Adipocyte (in vitro differentiated cells): ENCODE measurements around the gene DNAH10.
A peak's percentile ranks its signal among the peaks of the same experiment; 100 is the strongest.

Experiments
- DNase-seq: peaks from one replicate; pipeline ENCODE4 v3.0.0-alpha.2; 2015; ENCODE audit warnings: low read depth
- H3K27me3 ChIP-seq: replicated peaks from 2 replicates; pipeline ENCODE4 v1.7.0; 2013; ENCODE audit warnings: mild to moderate bottlenecking, low read length, moderate library complexity; ENCODE audit not compliant: control insufficient read depth, insufficient read depth
- H3K36me3 ChIP-seq: 2 replicates; pipeline ENCODE4 v1.7.0; 2013; ENCODE audit warnings: low read length, mild to moderate bottlenecking, moderate library complexity; ENCODE audit not compliant: control insufficient read depth, insufficient read depth, severe bottlenecking
- H3K4me1 ChIP-seq: 2 replicates; pipeline ENCODE4 v1.7.0; 2013; ENCODE audit warnings: mild to moderate bottlenecking, low read length, moderate library complexity; ENCODE audit not compliant: control insufficient read depth, insufficient read depth
- H3K4me3 ChIP-seq: 2 replicates; pipeline ENCODE4 v1.7.0; 2013; ENCODE audit warnings: mild to moderate bottlenecking, low read length, moderate library complexity
- H3K9ac ChIP-seq: 2 replicates; pipeline ENCODE4 v1.7.0; 2013; ENCODE audit warnings: mild to moderate bottlenecking, low read length, moderate library complexity
- H3K9me3 ChIP-seq: 2 replicates; pipeline ENCODE4 v1.7.0; 2013; ENCODE audit warnings: mild to moderate bottlenecking, low read length, moderate library complexity; ENCODE audit not compliant: control insufficient read depth

Gene DNAH10

DNA sequence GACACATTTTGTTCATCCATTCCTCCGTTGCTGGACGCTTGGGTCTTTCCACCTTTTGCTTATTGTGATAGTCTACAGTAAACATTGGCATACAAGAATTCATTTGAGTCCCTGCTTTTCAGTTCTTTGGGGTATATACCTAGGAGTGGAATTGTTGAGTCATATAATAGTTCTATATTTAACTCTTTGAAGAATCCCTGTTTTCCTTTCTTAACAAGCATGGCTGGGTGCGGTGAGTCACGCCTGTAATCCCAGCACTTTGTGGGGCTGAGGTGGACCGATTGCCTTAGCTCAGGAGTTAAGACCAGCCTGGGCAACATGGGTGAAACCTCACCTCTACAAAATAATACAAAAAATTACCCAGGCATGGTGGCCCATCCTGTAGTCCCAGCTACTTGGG lies 135.1 kb downstream of the DNAH10 start:
- H3K36me3 ChIP-seq = no peaks in the 10 kb centered on the region
- peak; percentile 90 for DNase-seq
- peaks cover 7% of the 10 kb centered on the region for H3K4me1 ChIP-seq
- H3K9me3 ChIP-seq = no peaks in the 10 kb centered on the region
- H3K9ac ChIP-seq = peak overlapping the region; percentile 63
- H3K27me3 ChIP-seq = peaks cover 11% of the 10 kb centered on the region
- H3K4me3 ChIP-seq = peak overlapping the region; percentile 77

DNA sequence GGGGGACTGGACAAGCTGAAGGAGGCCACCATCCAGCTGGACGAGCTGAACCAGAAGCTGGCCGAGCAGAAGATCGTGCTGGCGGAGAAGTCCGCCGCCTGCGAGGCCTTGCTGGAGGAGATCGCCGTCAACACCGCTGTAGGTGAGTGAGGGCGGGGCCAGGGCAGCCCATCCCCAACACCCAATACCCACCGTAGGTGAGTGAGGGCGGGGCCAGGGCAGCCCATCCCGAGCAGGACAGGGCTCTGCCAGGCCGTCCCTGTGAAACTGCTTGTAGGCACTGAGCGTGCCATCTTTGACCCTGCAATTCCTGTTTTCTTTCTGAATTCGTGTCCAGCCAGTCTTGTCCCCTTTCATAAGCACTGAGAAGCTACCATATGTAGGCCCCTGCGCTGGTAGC lies 136.6 kb downstream of the DNAH10 start:
- DNase-seq = no peak
- peaks cover 7% of the 10 kb centered on the region for H3K4me1 ChIP-seq
- H3K4me3 ChIP-seq = no peak overlapping the region
- peaks cover 15% of the 10 kb centered on the region for H3K27me3 ChIP-seq
- no peak overlapping the region for H3K9ac ChIP-seq
- H3K36me3 ChIP-seq = no peaks in the 10 kb centered on the region
- H3K9me3 ChIP-seq = no peaks in the 10 kb centered on the region

DNA sequence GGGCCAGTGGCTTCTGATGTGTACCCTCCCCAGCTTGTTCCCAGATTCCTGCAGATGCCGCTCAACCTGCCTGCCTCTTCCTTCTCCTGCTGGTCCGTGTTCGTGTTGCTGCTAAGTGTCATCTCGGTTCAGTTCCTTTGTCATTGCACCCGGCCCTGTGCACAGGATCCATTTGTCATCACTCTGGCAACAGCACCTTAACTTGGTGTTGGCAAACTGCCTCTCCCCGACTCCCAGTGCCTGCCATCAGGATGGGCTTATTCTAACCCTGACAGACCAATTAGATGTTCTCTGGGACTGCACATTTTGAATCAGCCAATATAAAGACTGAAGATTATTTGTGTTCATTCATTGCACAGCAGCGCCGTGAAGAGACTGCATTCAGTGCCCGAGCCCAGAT lies 137.3 kb downstream of the DNAH10 start:
- H3K27me3 ChIP-seq = peaks cover 17% of the 10 kb centered on the region
- no peak for DNase-seq
- H3K4me1 ChIP-seq = peaks cover 7% of the 10 kb centered on the region
- no peaks in the 10 kb centered on the region for H3K9me3 ChIP-seq
- H3K9ac ChIP-seq = no peak overlapping the region
- H3K4me3 ChIP-seq = no peak overlapping the region
- H3K36me3 ChIP-seq = no peaks in the 10 kb centered on the region

DNA sequence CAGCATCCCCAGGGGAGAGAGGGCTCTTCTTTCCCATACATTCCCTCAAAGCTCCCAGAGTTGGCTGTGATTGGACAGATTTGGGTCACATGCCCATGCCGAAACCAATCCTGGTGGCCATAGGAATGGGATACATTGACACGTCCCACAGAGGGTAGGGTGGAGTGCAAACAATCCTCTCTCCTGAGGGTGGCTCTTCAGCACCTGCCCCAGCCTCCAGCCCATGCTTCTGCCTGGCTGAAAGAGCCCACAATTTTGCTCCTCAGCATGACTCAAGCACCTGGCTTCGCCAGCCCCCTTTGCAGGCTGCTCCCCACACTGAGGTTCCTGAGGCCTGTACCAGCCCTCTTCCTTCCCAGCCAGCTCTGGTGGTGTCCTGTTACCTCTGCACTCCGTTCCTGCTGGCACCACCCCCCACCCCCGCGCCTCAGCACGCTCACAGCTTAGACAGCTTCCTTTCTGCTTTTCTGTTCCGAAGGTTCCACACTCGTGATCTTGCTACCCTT lies 138.8 kb downstream of the DNAH10 start:
- Histone ChIP-seq H3K27me3 (peaks cover 17% of the 10 kb centered on the region), H3K9ac (no peak overlapping the region), H3K4me3 (no peak overlapping the region), H3K36me3 (no peaks in the 10 kb centered on the region), H3K9me3 (no peaks in the 10 kb centered on the region), H3K4me1 (peaks cover 10% of the 10 kb centered on the region)
- DNase-seq = peak; percentile 33

DNA sequence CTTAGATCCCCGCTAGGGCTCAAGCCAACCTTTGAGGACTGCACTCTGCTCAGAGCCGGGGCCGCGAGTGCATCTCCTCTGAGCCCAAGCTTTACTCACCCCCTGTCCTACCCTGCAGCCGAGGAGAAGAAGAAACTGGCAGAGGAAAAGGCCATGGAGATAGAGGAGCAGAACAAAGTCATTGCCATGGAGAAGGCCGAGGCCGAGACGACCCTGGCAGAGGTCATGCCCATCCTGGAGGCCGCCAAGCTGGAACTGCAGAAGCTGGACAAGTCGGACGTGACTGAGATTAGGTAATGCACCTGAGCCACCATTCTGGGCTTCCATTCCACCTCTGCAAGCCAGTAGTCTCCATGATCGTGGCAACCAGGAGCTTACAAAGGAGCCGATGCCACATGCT lies 140.7 kb downstream of the DNAH10 start:
- no peak overlapping the region for H3K9ac ChIP-seq
- peaks cover 8% of the 10 kb centered on the region for H3K4me1 ChIP-seq
- no peak for DNase-seq
- no peak overlapping the region for H3K4me3 ChIP-seq
- no peaks in the 10 kb centered on the region for H3K9me3 ChIP-seq
- H3K36me3 ChIP-seq = no peaks in the 10 kb centered on the region
- H3K27me3 ChIP-seq = peaks cover 17% of the 10 kb centered on the region

DNA sequence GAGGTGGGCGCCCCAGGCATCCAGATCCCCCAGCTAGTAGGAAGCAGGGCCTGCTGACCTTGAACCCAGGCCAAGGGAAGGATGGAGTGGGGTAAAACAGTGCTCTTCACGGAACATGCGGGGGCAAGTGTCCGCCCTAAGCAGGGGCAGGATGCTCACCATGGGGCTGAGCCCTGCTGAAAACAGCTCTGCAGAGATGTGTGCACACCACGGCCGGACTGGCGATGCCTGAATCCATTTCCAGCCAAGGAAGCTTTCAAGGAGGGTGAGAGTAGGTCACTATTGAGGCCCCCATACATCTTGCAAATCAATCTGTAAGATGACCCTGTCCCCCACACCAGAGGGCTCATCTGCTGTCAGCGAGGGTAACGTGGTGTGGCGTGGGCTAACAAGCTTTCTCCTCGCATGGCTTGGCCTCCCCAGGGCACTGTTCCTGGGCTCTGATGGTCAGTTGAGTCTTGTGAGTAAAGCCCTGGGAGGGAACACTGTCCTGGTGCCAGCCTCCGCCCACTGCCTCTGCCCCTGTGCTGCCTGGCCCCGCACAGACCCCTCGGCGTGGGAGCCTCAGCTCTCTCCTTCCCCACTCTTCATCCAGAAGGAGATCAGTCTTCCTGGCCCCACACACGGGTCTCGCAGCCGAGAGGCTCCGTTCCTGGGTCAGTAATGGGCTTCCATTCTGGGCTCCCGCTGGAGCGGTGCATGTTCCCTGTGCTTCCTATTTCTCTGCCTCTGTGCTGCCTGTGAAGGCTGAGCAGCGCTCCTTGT lies 141.4 kb downstream of the DNAH10 start:
- Histone ChIP-seq H3K9me3 (no peaks in the 10 kb centered on the region), H3K4me3 (no peak overlapping the region), H3K27me3 (peaks cover 17% of the 10 kb centered on the region), H3K36me3 (no peaks in the 10 kb centered on the region), H3K4me1 (peaks cover 8% of the 10 kb centered on the region), H3K9ac (no peak overlapping the region)
- no peak for DNase-seq

DNA sequence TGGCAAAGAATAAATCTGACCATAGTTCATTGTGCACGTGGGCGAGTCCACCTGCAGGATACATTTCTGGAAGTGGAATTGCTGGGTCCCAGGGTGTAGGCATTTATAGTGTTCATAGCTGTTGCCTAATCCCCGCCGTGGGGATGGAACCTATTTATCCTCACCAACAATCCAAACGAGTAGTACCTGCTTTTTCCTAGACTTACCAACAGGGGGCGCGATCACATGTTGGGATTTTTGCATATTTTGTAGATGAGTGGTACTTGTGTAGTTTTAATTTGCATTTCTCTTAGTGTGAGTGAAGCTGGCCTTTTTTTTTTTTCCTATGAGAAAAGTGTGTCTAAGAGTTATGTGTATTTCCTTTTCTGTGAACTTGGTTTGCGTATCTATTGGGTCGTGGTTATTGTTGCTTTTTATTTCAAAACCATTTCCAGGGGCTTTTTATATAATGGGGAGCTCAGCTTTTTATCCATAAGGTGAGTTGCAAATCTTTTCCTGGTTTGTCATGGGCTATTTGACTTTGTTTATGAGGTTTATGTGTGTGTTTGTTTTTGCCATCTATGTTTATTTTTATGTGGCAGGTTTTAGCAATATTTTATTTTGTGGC lies 143.3 kb downstream of the DNAH10 start:
- Histone ChIP-seq H3K4me1 (peaks cover 8% of the 10 kb centered on the region), H3K9ac (no peak overlapping the region), H3K36me3 (no peaks in the 10 kb centered on the region), H3K27me3 (peaks cover 14% of the 10 kb centered on the region), H3K9me3 (no peaks in the 10 kb centered on the region), H3K4me3 (no peak overlapping the region)
- DNase-seq = peak; percentile 87

DNA sequence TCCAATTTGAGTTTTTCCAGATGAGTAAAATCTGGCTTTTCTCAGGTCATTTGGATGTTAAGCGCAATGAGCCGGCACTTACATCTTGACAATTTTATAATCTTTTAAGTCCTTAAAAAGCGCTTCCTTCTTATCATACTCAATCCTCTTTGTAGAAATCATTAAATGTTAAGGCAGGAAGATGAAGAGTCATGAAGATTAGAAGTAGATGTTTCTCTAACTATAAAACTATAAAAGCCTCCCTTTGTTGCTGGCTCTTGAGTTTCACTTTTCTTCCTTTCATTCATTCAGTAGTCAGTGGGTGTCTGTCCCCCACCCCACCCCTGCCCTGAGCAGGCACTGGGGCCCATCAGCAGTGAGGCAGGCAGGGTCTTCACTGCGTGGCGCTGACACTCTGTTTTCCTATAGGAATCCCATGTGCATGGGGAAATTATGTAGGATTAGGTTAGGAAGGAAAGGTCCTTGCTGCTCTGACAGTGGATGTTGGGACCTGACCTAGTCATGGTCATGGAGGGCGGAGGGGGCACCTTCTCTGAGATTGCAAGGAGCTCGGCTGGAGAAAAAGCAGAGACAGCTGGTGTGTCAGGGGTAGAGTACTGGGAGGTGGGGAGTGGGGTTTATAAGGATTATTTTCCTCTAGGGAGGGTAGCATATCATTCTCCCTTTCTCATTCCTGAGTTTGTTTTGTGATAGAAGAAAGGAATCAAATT lies 144.8 kb downstream of the DNAH10 start:
- Histone ChIP-seq H3K4me3 (no peak overlapping the region), H3K36me3 (no peaks in the 10 kb centered on the region), H3K9ac (no peak overlapping the region), H3K27me3 (peaks cover 6% of the 10 kb centered on the region), H3K4me1 (peaks cover 8% of the 10 kb centered on the region), H3K9me3 (no peaks in the 10 kb centered on the region)
- no peak for DNase-seq

DNA sequence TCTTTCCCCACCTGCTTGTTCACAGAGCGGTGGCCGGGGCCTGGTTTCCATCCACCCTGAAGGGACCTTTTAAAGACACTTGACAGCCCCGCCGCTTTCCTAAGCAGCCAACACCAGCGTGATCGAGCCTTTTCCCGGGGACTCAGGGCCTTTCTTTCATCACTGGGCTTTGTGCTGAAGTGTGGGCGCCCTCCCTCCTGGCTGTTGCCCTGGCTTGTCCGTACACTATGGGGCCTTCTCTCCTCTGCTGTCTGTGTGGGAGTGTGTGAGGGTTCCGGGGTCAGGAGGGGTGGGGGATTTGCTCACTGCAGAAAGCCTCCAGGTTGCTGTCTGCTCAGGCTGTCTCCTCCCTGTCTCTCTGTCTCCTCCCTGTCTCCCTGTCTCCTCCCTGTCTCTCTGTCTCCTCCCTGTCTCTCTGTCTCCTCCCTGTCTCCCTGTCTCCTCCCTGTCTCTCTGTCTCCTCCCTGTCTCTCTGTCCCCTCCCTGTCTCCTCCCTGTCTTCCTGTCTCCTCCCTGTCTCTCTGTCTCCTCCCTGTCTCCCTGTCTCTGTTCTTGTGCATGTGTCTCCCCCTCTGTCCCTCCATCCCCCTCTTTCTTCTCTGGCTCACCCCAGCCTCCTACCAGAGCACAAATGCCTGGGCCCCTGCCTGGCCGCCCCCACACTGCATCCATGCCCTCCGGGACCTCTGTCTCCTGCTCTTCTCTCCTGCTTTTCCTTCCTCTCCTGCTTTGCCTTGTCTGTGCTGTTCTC lies 145.8 kb downstream of the DNAH10 start:
- DNase-seq = no peak
- H3K36me3 ChIP-seq = no peaks in the 10 kb centered on the region

DNA sequence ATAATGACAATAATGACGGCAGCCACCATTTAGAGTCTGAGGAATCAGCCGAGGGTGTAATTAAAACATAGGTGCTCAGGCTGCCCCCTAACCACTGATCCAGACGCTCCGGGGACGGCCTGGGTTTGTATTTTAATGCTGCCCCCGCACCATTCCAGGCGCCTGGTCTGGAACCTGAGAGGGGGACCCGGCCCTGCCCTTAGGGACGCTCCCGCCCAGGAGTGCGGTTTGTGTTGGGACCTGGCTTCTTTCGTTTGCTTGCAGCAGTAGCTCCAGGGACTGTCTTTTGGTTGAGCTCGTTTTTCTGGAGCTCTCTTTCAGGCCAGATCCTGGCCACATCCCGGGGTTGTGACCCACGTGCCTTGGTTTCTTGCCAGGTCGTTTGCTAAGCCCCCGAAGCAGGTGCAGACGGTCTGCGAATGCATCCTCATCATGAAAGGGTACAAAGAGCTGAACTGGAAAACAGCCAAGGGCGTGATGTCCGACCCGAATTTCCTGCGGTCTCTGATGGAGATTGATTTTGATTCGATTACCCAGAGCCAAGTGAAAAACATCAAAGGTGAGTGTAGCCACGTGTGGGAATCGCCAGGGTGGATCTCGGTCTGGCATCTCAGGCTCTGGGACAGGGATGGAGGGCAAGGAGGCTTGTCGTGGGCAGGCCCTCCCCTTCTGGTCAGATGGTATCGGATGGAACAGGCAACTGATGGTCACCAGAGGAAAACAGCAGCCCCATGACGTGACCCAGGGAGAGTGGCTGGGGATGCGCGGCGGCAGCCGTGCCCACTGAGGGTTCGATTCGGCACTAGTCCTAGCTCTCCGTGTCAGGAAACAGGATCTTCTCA lies 147.0 kb downstream of the DNAH10 start:
- Histone ChIP-seq H3K4me3 (no peak overlapping the region), H3K27me3 (peaks cover 12% of the 10 kb centered on the region), H3K9ac (no peak overlapping the region), H3K36me3 (no peaks in the 10 kb centered on the region), H3K9me3 (no peaks in the 10 kb centered on the region), H3K4me1 (peaks cover 8% of the 10 kb centered on the region)
- no peak for DNase-seq

More for the DNA sequence above, 145.8 kb downstream of the DNAH10 start:
- Histone ChIP-seq H3K27me3 (peaks cover 8% of the 10 kb centered on the region), H3K4me3 (no peak overlapping the region), H3K9me3 (no peaks in the 10 kb centered on the region), H3K4me1 (peaks cover 8% of the 10 kb centered on the region), H3K9ac (no peak overlapping the region)
